AG09319 (cell line): ENCODE measurements around the gene CHST11.
"Not testable (repeated sequence)": the region's sequence is repeated elsewhere in the genome, so short reads cannot be mapped to it uniquely, and the experiment has no call there.

Experiments used
- DNase-seq: peaks from one replicate; pipeline ENCODE4 v3.0.0-alpha.2; 2010; ENCODE audit warnings: low read depth; ENCODE audit errors: extremely low read depth
- CTCF ChIP-seq: IDR thresholded peaks from 2 replicates; pipeline ENCODE4 v1.5.1; 2011; ENCODE audit warnings: low read depth, mild to moderate bottlenecking, inconsistent platforms, low read length, moderate library complexity

Gene CHST11

GRCh38 chr12:104526751-104527150 lies 70.0 kb downstream of the CHST11 start:
- no peak for DNase-seq
- no peak for TF ChIP-seq CTCF

- not testable (repeated sequence) for DNase-seq
Observed at GRCh38 chr12:104527653-104528052, 70.9 kb downstream of the CHST11 start.

GRCh38 chr12:104529130-104529874 lies 72.6 kb downstream of the CHST11 start:
- DNase-seq = no peak
- no peak for TF ChIP-seq CTCF

GRCh38 chr12:104532636-104533035 lies 75.9 kb downstream of the CHST11 start:
- DNase-seq = no peak
- no peak for TF ChIP-seq CTCF

GRCh38 chr12:104533134-104533533 lies 76.4 kb downstream of the CHST11 start:
- DNase-seq = no peak
- no peak for TF ChIP-seq CTCF

GRCh38 chr12:104534162-104534856 lies 77.6 kb downstream of the CHST11 start:
- TF ChIP-seq CTCF = no peak
- DNase-seq = no peak

GRCh38 chr12:104534857-104535248 lies 78.1 kb downstream of the CHST11 start:
- no peak for DNase-seq
- no peak for TF ChIP-seq CTCF
